ENCODE data around the gene TYSND1. TPM values are rescaled to one million over a fixed set of nuclear protein-coding genes. Genes with fewer than 3 reads are reported as not detected.
A peak's percentile ranks its signal among the peaks of the same experiment; 100 is the strongest.

Gene TYSND1
- total and polyA plus RNA-seq, 2 of the 13 experiments (the other 11 are each of a cell fraction or from before 2014, with no cell fraction given) = 3.3 to 8.9 TPM

- TF ChIP-seq BCLAF1 (IDR thresholded peaks at IDR 0.05) = no peak
- no peak; the same call in 1 of the 2 replicates for TF ChIP-seq ZNF879 (CRISPR knock-in tag; IDR thresholded peaks at IDR 0.05)
- TF ChIP-seq MAFG (CRISPR knock-in tag; IDR thresholded peaks at IDR 0.05) = peak; percentile 97
- no peak for TF ChIP-seq HNRNPH1 (optimal IDR thresholded peaks at IDR 0.05; ENCODE audit: low read depth, low read length)
- no peak for TF ChIP-seq GPN1 (CRISPR knock-in tag; IDR thresholded peaks at IDR 0.05; ENCODE audit: borderline replicate concordance)
- no peak for TF ChIP-seq ZNF703 (CRISPR knock-in tag; IDR thresholded peaks at IDR 0.05; ENCODE audit: borderline replicate concordance)
- no peak for TF ChIP-seq THAP8 (CRISPR knock-in tag; IDR thresholded peaks at IDR 0.05; ENCODE audit: borderline replicate concordance)
- TF ChIP-seq GMEB2 (CRISPR knock-in tag; IDR thresholded peaks at IDR 0.05; ENCODE audit: low read depth) = no peak
- peak; percentile 43 for TF ChIP-seq YY1 (IDR thresholded peaks at IDR 0.05; ENCODE audit: insufficient read depth, insufficient replicate concordance, low read depth, low read length)
- TF ChIP-seq HBP1 (CRISPR knock-in tag; IDR thresholded peaks at IDR 0.05; ENCODE audit: low read depth) = peak; percentile 41; the same call in 1 of the 2 replicates
- TF ChIP-seq MED1 (CRISPR knock-in tag; IDR thresholded peaks at IDR 0.05) = peak; percentile 94
- no peak for TF ChIP-seq HCFC1 (IDR thresholded peaks at IDR 0.05; ENCODE audit: low read depth, low read length)
- TF ChIP-seq MZF1 (CRISPR knock-in tag; IDR thresholded peaks at IDR 0.05; ENCODE audit: borderline replicate concordance) = no peak
- peak; percentile 35; the same call in 1 of the 2 replicates for TF ChIP-seq TBX3 (IDR thresholded peaks at IDR 0.05; ENCODE audit: borderline replicate concordance)
- peak; percentile 86 for TF ChIP-seq PAXIP1 (CRISPR knock-in tag; conservative IDR thresholded peaks at IDR 0.05)
- peak; percentile 99 for TF ChIP-seq RXRB (CRISPR knock-in tag; IDR thresholded peaks at IDR 0.05; ENCODE audit: borderline replicate concordance)
- TF ChIP-seq MIER2 (CRISPR knock-in tag; IDR thresholded peaks at IDR 0.05) = no peak
- peak; percentile 79; the same call in 1 of the 2 replicates for TF ChIP-seq MTA1 (CRISPR knock-in tag; IDR thresholded peaks at IDR 0.05; ENCODE audit: borderline replicate concordance)
Measured at GRCh38 chr10:70132098-70133029, 14.1 kb downstream of the TYSND1 start, which contains the start of gene AIFM2 (continued).

All from HepG2 (cell line).